GM15510 (cell line): Measurements from ENCODE around the gene RAD9A.

Experiments
- POLR2A ChIP-seq: IDR thresholded peaks from 3 replicates; pipeline ENCODE4 v1.6.1; 2011; ENCODE audit warnings: borderline replicate concordance; ENCODE audit not compliant: insufficient read length; ENCODE audit errors: extremely low read depth

RAD9A gene

GRCh38 chr11:67406969-67407687, 15.3 kb downstream of the RAD9A start:
- no peak for TF ChIP-seq POLR2A

DNA sequence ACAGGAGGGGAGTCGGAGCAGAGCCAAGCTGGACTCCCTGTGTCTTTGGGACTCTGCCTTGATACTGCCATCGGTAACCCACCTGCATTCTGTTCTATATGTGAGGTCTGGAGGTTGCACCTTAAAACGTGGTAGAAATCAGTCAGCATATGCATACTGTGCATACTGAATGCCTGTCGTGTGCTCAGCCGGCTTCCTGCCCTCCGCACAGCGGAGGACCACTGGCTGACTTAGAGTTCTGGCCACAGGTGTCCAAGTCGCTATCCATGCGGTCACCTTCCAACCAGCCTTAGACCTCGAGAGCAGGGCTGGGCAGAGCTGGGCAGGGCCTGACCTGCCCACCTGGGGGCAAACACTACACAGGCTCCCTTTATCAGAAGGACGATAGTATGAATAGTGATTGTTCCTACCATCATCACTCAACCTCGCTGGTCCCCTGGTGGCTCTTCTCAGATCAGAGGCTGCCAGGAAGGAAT, 15.9 kb downstream of the RAD9A start:
- no peak for TF ChIP-seq POLR2A

GRCh38 chr11:67408437-67409200, 16.8 kb downstream of the RAD9A start:
- no peak for TF ChIP-seq POLR2A

- peak; percentile 77 for TF ChIP-seq POLR2A
These were observed 17.5 kb downstream of the RAD9A start for GRCh38 chr11:67409261-67409666.

GRCh38 chr11:67409781-67410368, 18.1 kb downstream of the RAD9A start:
- TF ChIP-seq POLR2A = no peak

DNA sequence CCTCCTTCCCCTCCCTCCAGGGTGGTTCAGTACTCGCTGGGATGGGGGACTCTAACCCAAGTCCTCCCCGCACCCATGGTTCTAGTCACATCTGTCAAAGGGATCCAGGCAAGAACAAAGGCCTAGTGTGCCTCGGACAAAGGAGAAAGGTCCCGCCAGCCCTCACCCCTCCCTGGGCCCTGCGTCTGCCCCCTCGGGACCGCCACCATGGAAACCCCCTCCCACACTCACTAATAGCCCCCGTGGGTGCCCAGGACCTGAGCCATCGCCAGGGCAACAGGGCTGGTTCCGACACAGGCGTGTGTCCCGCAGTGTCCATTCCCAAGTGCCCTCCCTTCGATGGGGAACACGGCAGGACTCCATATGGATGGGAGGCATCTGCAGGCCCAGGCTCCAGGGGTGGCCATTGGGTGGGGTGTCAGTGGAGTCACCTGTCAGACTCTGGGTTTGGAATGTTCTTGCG, 18.6 kb downstream of the RAD9A start:
- TF ChIP-seq POLR2A = no peak

- no peak for TF ChIP-seq POLR2A
These were observed 19.4 kb downstream of the RAD9A start for GRCh38 chr11:67410984-67411784.

DNA sequence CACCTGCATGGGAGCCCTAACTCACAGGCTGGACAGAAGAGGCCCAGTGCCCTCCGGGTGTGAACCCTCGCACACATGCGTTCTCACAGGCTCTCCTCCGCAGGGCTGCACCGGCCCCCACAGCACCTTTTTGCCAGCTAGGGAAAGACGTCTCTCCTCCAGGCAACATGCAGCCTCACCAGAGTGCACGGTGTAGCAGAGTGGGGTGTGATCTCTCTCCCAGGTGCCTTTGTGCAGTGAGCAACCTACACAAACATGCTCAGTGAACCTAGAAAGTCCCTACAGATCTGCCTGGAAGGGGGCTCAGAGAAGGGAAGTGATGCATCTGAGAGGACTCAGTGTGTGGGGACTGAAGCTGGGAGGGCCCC, 20.0 kb downstream of the RAD9A start:
- TF ChIP-seq POLR2A = no peak

DNA sequence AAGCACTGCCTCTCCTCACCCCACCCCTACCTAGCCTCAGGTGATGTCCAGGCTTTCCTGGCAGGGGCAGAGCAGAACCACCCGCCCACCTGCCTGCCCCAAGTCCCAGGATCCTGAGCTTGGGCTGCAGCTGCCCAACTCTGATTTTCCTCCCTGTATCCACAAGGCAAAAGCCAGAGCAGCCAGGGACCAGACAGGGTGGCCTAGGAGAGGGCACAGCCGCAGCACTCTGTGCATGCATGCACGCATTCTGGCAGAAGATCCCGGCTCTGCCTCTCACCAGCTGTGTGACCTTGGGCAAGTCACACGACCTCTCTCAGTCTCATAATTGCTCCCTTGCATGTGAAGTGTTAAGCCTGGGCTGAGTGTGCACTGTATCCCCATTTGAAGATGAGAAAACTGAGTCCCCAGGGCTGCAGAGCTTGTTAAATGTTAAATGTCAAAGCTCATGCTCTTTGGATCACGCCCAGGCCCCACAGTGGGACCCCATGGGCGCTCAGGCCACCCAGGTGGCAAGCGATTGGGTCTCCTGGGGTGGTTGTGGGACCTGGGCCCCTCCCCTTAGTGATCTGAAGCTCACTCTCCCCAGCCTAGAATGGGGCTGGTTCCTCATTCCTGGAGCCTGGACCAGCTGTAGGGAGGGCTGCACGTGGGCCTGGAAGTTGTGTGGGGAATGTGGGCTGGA, 20.9 kb downstream of the RAD9A start:
- no peak for TF ChIP-seq POLR2A

DNA sequence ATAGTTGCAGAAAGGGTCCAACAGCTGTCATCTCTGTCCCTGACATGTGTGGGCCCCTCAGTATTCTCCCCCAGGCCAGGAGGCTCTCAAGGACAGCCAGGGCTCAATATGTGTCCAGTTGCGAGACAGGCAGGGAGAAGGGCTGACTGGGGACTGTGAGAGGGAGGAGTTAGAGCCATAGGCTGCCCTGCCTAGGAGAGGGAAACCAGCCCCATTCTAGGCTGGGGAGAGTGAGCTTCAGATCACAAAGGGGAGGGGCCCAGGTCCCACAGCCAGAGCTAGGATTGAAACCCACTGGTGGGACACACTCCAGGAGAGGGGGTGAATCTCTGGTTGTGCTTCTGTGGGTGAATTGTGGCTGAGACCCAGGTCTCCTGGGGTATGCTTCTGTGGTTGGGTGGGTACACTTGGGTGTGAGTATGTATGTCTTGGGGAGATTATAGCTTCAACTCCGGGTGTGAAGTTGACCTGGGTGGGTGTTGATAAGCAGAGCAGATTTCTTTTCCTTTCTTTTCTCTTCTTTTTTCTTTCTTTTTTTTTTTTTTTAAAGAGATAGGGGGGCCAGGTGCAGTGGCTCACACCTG, 21.6 kb downstream of the RAD9A start:
- TF ChIP-seq POLR2A = no peak

GRCh38 chr11:67415501-67416304, 23.9 kb downstream of the RAD9A start, which contains the start of gene CARNS1:
Gene CARNS1 (plus strand): TSS chr11:67415678. CDS start chr11:67416200, 522 bp downstream.
- no peak for TF ChIP-seq POLR2A

- no peak for TF ChIP-seq POLR2A
These were observed 24.9 kb downstream of the RAD9A start for GRCh38 chr11:67416416-67417335.
